Measurements from ENCODE around the gene PTPRK. TPM values are rescaled to one million over a fixed set of nuclear protein-coding genes. Genes with fewer than 3 reads are reported as not detected.

The PTPRK gene
- total and polyA plus RNA-seq, 9 of the 15 experiments (the other 6 are each of a cell fraction or from before 2014, with no cell fraction given), result 0.04 to 0.51 TPM; not detected in 7

DNA sequence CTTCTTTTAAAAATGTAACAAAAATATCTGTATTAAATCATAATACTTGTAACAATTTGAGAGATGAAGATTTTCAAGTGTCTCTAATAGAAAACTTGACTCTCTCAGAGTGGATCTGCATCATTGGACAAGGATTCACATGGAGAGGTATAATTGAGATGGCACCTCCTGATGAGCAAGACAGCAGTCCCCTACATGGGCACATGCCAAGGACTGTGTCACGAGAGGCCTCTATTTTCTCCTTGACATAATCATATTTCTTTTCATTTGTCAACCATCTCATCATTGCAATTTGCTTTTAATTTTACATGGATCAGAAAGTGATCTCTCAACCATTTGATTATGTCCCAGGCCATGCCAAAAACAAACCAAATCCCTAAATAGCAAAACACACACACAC lies 412.7 kb downstream of the PTPRK start:
- no peaks in the 10 kb centered on the region for H3K4me1 ChIP-seq (replicated peaks in 1 of 2; ENCODE audit: control insufficient read depth in 2 of 2, insufficient read depth in 2 of 2, low read length in 2 of 2)
- no peaks in the 10 kb centered on the region for H3K36me3 ChIP-seq (ENCODE audit: control insufficient read depth, insufficient read depth, low read length)
- H2AFZ ChIP-seq (ENCODE audit: low read depth, low read length), result no peak overlapping the region
- intact Hi-C loops (cut with micrococcal nuclease) (no loop called here), in situ Hi-C loops (cut with MboI) (no loop called here)
- DNase-seq (ENCODE audit: extremely low read depth in 1 of 4, low spot score in 3 of 4) (no peak), ATAC-seq (no peak), FAIRE-seq (no peak)
- no peak overlapping the region for H3K4me3 ChIP-seq
- no peaks in the 10 kb centered on the region for H3K27me3 ChIP-seq (ENCODE audit: control insufficient read depth in 2 of 2, insufficient read depth in 2 of 2, low read length in 2 of 2)
- H3K79me2 ChIP-seq (ENCODE audit: control insufficient read depth, insufficient read depth, low read length), result no peaks in the 10 kb centered on the region
- BruUV-seq (replicated peaks), result no TSS peak
- no peak overlapping the region for H3K9ac ChIP-seq (ENCODE audit: insufficient read depth in 1 of 2, low read depth in 2 of 2, low read length in 2 of 2)
- no peak overlapping the region for H3K27ac ChIP-seq (ENCODE audit: extremely low read depth, low read depth, low read length)
- ChIA-PET POLR2A (interaction anchor here (0.7 kb wide), 1 partner anchor 304 kb away, joined by 3 read pairs; no protein-coding TSS in a partner anchor), CTCF (ENCODE audit: low intra/inter-chr PET ratio) (no interaction called here)
- H3K9me3 ChIP-seq (replicated peaks; ENCODE audit: control insufficient read depth, insufficient read depth, low read depth, low read length), result no peaks in the 10 kb centered on the region
- WGBS (ENCODE audit: insufficient coverage, low coverage, missing lambda C conversion rate), result 0% methylated on average over 1 of the region's 1 CpG
- H3K4me2 ChIP-seq (ENCODE audit: insufficient read depth, low read length), result no peak overlapping the region
- no peaks in the 10 kb centered on the region for H4K20me1 ChIP-seq (replicated peaks; ENCODE audit: control insufficient read depth, insufficient read depth, low read length)
- H3K9me1 ChIP-seq (ENCODE audit: control insufficient read depth, insufficient read depth, low read length), result no peaks in the 10 kb centered on the region
- TF ChIP-seq DIDO1 (tag; IDR thresholded peaks at IDR 0.05; ENCODE audit: low read depth) (no peak), ADNP (tag; IDR thresholded peaks at IDR 0.05) (no peak), STAT6 (CRISPR knock-in tag; IDR thresholded peaks at IDR 0.05) (no peak), GTF2F1 (IDR thresholded peaks at IDR 0.05; ENCODE audit: low read depth, low read length) (no peak), KLF13 (tag; IDR thresholded peaks at IDR 0.05; ENCODE audit: borderline replicate concordance, low read depth) (no peak), ZNF592 (IDR thresholded peaks at IDR 0.05) (no peak), ZNF586 (CRISPR knock-in tag; conservative IDR thresholded peaks at IDR 0.05) (no peak), RAD51 (IDR thresholded peaks at IDR 0.05; ENCODE audit: borderline replicate concordance, low read depth) (no peak), CHD1 (IDR thresholded peaks at IDR 0.05; ENCODE audit: low read length) (no peak), ZNF408 (CRISPR knock-in tag; IDR thresholded peaks at IDR 0.05; ENCODE audit: low read depth) (no peak), THRAP3 (IDR thresholded peaks at IDR 0.05; ENCODE audit: borderline replicate concordance) (no peak), RFX7 (CRISPR knock-in tag; IDR thresholded peaks at IDR 0.05) (no peak)
- TF ChIP-seq, protein P1, sequence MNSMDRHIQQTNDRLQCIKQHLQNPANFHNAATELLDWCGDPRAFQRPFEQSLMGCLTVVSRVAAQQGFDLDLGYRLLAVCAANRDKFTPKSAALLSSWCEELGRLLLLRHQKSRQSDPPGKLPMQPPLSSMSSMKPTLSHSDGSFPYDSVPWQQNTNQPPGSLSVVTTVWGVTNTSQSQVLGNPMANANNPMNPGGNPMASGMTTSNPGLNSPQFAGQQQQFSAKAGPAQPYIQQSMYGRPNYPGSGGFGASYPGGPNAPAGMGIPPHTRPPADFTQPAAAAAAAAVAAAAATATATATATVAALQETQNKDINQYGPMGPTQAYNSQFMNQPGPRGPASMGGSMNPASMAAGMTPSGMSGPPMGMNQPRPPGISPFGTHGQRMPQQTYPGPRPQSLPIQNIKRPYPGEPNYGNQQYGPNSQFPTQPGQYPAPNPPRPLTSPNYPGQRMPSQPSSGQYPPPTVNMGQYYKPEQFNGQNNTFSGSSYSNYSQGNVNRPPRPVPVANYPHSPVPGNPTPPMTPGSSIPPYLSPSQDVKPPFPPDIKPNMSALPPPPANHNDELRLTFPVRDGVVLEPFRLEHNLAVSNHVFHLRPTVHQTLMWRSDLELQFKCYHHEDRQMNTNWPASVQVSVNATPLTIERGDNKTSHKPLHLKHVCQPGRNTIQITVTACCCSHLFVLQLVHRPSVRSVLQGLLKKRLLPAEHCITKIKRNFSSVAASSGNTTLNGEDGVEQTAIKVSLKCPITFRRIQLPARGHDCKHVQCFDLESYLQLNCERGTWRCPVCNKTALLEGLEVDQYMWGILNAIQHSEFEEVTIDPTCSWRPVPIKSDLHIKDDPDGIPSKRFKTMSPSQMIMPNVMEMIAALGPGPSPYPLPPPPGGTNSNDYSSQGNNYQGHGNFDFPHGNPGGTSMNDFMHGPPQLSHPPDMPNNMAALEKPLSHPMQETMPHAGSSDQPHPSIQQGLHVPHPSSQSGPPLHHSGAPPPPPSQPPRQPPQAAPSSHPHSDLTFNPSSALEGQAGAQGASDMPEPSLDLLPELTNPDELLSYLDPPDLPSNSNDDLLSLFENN (IDR thresholded peaks at IDR 0.05; ENCODE audit: low read depth in 2 of 2, low read length in 2 of 2), result no peak

All from K562 (cell line).